GM18951 (cell line): ENCODE data around the gene PRKN.

ENCODE experiments used
- POLR2A ChIP-seq: IDR thresholded peaks from 4 replicates; pipeline ENCODE4 v1.6.1; 2011; ENCODE audit warnings: mild to moderate bottlenecking; ENCODE audit not compliant: insufficient read length, insufficient read depth; ENCODE audit errors: extremely low read depth
- in situ Hi-C: fragments of 300-500 bp; cut with MboI; formaldehyde crosslinking; loops from one replicate; pipeline ENCODE4 v1.12.0; 2022; ENCODE audit warnings: low sequenced_read_pairs, mixed read lengths, inconsistent platforms; ENCODE audit not compliant: unreplicated experiment

Gene PRKN

DNA sequence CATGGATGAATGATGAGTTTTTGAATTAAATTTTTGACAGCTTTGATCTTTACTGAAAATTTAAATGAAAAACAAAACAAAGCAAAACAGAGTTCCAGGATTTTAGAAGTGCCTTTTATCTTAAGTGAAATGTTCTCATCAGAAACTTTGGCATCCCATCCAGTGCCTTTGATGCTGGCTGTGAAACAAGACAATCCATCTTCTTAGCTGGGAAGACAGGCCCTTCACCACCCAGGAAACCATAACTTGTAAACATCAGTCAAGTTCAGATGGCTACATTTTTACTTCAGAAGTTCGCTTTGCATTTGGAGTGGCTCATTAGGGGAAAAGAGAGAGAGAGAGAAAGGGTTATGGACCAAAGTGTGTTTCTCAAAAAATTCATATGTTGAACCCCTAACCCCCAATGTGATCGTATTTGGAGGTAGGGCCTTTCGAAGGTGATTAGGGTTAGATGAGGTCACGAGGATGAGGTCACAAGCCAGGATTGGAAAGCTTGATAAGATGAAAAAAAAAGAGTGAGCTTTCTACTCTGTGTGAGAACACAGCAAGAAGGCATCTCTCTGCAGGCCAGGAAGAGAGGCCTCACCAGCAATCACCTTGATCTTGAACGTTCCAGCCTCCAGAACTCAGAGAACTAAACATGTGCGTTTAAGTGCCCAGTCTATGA lies 366.5 kb downstream of the PRKN start:
- TF ChIP-seq POLR2A, result no peak
- in situ Hi-C loops, result no loop called here

DNA sequence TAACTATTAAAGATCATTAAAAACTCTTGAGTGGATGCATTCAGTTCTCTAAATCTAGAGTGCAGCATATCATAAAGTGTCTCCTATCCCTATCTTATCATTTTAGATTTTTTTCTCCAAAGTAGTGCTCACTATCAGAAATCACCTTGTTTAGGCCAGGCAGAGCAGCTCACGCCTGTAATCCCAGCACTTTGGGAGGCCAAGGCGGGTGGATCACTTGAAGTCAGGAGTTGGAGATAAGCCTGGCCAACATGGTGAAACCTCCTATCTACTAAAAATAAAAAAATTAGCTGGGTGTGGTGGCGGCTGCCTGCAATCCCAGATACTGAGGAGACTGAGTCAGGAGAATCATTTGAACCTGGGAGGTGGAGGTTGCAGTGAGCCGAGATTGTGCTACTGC lies 368.9 kb downstream of the PRKN start:
- in situ Hi-C loops, result no loop called here
- no peak for TF ChIP-seq POLR2A

DNA sequence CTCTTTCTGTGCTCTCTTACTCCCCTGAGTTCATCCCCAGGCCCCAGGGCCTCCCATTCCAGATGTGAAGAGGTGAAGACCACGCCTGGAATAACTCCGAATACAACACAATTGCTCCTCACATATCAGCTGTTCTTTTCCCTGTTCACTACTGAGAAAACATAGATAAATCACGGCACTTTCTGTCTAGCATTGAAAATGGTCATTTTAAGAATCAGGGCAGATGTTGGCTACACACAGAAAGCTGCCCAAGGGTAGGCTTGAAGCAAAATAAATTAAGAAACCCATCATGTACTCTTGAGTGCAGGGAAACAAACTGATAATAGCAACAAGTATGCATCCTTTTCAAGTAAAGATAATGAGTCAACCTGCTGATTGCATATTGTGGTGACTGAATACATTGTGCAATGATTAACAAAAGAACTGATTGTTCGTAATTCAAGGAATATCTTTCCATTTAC lies 382.5 kb downstream of the PRKN start:
- in situ Hi-C loops, result no loop called here
- no peak for TF ChIP-seq POLR2A

DNA sequence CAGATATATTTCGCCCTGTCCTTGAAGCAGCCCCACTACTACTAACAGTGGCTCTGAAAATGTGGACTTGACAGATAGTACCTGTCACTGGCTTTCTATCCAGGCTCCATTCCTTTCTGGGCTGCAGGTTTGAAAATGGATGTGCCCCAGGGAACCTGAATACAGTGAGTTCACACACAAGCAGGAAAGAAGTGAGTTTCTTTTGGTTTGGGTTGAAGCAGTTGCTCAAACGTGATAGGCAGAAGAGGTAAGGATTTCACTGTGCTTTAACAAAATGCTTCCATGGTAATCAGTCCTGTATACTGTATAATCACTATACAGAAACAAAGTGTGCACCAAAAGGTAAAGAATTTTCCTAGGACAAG lies 382.9 kb downstream of the PRKN start:
- no peak for TF ChIP-seq POLR2A
- in situ Hi-C loops, result no loop called here

DNA sequence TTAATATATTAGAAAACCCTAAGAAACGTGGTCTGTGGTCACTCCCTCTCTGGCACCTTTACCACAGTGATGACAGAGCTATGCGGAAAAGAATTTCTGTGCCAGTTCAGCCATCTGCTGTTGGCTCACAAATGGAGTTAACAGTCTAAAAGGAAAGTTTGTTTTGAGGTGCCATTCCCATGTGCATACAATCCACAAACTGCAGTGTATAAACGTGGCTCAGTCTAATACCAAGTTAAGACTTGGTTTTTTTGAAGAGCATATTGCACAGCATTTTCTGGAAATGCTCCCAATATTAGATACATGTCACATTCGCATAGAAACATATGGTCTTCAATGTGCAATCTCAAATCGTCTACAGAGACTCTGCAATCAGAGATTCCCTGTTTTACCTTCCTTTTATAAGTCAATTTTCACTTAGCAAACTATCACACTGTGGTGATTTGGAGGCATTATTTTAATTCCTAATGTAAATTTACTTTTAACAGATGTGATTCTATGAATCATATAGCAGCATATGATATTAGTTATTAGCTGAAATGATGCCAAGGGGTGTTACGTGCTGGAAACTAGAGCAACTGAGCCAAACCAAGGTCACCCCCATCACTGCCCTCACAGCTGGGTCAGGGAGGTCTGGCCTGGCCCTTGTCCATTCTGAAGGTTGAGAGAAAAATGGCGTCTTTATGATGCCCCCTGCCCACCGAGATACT lies 383.5 kb downstream of the PRKN start:
- in situ Hi-C loops, result no loop called here
- TF ChIP-seq POLR2A, result no peak

DNA sequence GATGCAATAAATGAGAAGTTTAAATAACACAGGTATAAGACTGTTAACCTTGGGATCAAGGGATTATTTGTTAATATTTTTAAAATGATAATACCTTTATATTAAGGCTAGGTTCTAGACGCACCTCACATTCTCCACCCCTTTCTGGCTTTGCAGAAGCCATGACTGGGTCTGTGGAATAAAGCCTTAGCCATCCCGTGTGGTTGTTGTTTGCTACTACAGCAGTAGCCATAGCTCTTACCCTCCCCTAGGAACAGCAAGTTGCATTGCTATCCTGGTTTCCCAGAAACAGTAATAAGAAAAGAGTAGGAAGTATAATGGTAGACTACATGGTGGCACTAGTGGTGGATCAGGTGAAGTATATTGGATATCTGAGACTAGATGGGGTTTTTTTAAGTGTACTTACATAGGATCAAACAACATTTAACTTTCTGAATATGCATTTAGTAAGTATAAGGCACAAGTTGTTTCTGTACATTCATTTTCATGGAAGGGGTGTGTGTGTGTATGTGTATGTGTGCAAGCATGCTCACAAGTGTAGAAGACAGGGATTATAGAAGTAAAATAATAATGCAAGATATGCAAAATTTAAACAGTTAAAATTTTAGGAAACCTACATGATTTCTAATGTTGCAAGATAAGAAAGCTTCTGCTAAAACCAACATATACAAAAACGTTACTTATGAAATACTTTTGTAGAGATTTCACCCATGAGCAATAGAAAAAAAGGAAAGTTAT lies 384.2 kb downstream of the PRKN start:
- in situ Hi-C loops, result no loop called here
- no peak for TF ChIP-seq POLR2A

DNA sequence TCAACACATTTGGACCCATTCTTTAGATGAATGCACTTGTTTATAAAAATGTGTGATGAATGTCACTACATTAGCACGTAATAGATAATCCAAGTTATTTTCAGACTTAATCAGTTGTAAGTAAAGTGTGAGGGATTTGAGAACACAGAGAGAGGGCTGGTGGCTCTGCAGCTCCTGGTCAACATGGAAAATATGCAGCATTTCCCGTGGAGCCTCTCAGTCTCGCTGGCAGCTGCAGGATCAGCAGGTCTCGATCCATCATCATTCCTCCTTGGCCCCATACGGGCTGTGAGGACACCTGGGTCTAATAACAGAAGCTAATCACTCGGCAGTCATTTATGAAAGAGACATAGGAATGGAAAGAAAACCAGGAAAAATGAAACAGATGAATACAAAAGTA lies 390.2 kb downstream of the PRKN start:
- TF ChIP-seq POLR2A, result no peak
- in situ Hi-C loops, result no loop called here

DNA sequence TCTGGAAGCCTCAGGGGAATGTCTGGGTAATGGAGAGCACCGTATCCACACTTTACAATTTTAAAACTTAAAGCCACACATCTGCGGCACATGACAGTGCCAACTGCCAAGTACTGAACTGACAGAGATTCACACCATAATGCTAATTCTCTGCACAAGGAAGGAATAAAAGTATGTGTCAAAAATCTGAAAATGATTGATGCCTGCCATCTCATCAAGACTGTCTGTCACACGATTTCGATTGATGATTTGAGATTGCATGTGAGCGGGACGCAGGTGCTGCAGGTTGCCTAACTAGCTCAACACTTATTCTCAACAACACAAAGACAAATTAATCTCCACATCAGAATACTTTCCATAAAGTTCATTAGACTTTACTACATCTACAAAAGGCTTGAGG lies 391.2 kb downstream of the PRKN start:
- no peak for TF ChIP-seq POLR2A
- in situ Hi-C loops, result no loop called here

DNA sequence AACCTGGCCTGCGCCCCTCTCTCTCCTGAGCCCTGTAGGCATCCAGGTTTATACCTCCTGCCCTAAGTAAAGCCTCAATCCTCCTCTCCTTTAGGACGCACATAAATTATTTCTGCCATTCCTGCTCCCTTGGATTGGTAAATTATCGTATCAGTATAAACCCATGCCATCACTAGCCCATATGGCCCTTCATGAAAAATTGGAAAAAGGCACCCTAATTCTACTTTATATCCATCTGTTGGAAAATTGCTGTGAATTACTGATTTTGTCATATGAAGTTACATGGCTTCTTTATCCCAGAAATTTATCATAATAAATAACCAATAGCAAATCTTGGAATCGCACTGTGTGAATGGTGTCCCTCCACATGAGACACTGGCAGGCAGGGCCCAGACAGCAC lies 395.2 kb downstream of the PRKN start:
- in situ Hi-C loops, result no loop called here
- no peak for TF ChIP-seq POLR2A

DNA sequence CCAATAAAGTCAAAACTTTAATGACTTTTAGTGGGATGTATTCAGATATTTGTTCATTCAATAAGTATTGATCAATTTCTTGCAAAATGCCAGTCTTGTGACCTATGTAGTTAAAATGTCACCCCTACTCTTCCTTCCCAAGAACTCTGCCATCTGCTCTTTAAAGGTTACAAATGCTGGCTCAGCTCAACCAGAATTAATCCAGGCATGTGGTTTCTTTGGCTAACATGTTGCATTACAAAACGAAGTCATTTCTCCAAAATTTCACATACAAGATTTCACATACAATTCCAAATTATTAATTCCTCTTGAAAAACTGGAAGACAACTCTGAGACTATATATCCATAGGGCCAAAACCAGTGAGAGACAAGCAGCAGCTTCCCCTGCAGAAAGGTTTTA lies 395.7 kb downstream of the PRKN start:
- no peak for TF ChIP-seq POLR2A
- in situ Hi-C loops, result no loop called here

DNA sequence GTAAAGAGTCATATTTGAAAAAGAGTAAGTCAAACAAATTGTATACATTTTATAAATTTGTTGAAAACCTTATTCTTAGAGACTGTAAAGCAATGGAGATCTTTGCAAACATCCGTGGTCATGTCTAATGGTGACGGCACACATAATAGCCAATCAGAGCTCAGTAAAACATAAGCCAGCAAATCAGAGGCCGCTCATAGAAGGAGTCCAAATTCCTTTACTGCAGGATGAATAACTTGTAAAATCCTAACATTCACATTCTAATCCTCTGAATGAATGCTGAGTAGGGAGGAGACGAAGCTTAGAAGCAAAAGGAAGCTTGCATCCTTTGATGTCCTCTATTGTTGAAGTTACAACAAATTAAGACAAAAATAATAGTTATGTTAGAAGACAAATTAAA lies 401.7 kb downstream of the PRKN start:
- in situ Hi-C loops, result no loop called here
- no peak for TF ChIP-seq POLR2A

DNA sequence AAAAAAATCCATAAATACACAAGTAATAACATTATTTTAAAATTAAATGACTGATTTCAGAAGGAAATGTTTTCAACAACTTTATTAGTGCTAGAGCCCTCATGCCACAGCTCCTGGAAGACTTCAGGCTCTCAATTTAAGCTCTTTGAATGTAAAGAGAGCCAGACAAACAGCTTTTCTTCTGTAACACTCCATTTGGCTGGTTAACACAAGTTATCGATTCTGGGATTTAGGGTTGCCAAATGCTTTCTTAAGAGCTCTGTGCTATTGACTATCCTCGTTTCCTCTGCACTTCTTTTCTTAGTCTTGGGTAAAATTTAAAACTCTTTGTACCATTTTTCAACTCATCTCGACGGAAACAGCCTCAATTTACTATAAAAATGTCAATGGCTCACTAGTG lies 402.5 kb downstream of the PRKN start:
- in situ Hi-C loops, result no loop called here
- no peak for TF ChIP-seq POLR2A

DNA sequence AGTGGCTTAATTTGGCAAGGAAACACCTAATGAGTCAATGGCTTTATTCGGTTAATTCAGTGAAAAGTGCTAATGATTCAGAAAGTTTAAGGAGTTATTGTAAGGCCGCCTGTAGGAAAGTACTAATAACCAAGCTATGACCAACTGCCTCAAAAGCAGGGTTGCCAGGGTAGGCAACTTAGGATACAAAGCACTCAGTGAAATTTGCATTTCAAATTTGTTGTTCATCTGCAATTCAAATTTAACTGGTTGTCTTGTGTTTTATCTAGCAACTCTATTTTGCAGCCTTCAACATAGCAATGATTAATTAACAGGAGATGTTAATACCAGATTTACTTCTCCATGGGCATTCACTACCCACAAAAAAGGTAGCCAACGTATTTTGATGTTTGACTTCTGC lies 412.3 kb downstream of the PRKN start:
- in situ Hi-C loops, result no loop called here

More for the DNA sequence above, 412.3 kb downstream of the PRKN start:
- no peak for TF ChIP-seq POLR2A
